BJ (cell line): Measurements from ENCODE around the gene IER5L. TPM values are rescaled to one million over a fixed set of nuclear protein-coding genes. Genes with fewer than 3 reads are reported as not detected.

Source experiments
- CTCF ChIA-PET: fragments of 350-600 bp; formaldehyde crosslinking; extraction: SDS; loops from one replicate; lab custom pipeline; 2021; ENCODE audit warnings: antibody characterized with exemption, inconsistent platforms; lab: Yijun Ruan, JAX
- POLR2A ChIA-PET: fragments of 300-600 bp; sonication (Branson Sonifier 250); formaldehyde crosslinking; extraction: SDS; loops from one replicate; lab custom pipeline; 2021; ENCODE audit warnings: antibody characterized with exemption; lab: Charles Lee
- DNase-seq: peaks from one replicate; pipeline ENCODE4 v3.0.0-alpha.2; 2011; ENCODE audit warnings: low read depth
- H3K27me3 ChIP-seq: 2 replicates; pipeline ENCODE4 v1.6.0; 2011; ENCODE audit warnings: low read length; ENCODE audit not compliant: control insufficient read depth, insufficient read depth
- H3K36me3 ChIP-seq: 2 replicates; pipeline ENCODE4 v1.5.1; 2011; ENCODE audit warnings: low read length; ENCODE audit not compliant: control insufficient read depth, insufficient read depth
- H3K4me3 ChIP-seq: 2 replicates; pipeline ENCODE4 v1.5.1; 2011; ENCODE audit warnings: low read depth, mild to moderate bottlenecking, control low read depth, low read length
- polyA plus RNA-seq: library from polyadenylated mRNA; depleted of rRNA; stranded (reverse); fragments of >200 nt; gene quantifications from 2 replicates; pipeline ENCODE4 v1.2.3, GENCODE V29; 2011
- TF ChIP-seq, protein P1 (sequence below): IDR thresholded peaks from 2 replicates; pipeline ENCODE4 v1.5.1; 2011; ENCODE audit warnings: low read depth, mild to moderate bottlenecking, control low read depth, inconsistent platforms, low read length, moderate library complexity; ENCODE audit not compliant: insufficient read depth

The IER5L gene
- polyA plus RNA-seq, 1 experiment = 8.7 TPM

GRCh38 chr9:129170229-129170628 is 7.8 kb downstream of the IER5L start:
- ChIA-PET POLR2A (no interaction called here), CTCF (interaction anchor here (0.6 to 16.1 kb wide), 4 partner anchors 18 to 68 kb away, joined by 3 to 335 read pairs (median 4); no protein-coding TSS in a partner anchor)
- Histone ChIP-seq H3K36me3 (no peaks in the 10 kb centered on the region), H3K4me3 (no peak overlapping the region), H3K27me3 (no peaks in the 10 kb centered on the region)
- DNase-seq = no peak
- TF ChIP-seq, protein P1, sequence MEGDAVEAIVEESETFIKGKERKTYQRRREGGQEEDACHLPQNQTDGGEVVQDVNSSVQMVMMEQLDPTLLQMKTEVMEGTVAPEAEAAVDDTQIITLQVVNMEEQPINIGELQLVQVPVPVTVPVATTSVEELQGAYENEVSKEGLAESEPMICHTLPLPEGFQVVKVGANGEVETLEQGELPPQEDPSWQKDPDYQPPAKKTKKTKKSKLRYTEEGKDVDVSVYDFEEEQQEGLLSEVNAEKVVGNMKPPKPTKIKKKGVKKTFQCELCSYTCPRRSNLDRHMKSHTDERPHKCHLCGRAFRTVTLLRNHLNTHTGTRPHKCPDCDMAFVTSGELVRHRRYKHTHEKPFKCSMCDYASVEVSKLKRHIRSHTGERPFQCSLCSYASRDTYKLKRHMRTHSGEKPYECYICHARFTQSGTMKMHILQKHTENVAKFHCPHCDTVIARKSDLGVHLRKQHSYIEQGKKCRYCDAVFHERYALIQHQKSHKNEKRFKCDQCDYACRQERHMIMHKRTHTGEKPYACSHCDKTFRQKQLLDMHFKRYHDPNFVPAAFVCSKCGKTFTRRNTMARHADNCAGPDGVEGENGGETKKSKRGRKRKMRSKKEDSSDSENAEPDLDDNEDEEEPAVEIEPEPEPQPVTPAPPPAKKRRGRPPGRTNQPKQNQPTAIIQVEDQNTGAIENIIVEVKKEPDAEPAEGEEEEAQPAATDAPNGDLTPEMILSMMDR = no peak

DNA sequence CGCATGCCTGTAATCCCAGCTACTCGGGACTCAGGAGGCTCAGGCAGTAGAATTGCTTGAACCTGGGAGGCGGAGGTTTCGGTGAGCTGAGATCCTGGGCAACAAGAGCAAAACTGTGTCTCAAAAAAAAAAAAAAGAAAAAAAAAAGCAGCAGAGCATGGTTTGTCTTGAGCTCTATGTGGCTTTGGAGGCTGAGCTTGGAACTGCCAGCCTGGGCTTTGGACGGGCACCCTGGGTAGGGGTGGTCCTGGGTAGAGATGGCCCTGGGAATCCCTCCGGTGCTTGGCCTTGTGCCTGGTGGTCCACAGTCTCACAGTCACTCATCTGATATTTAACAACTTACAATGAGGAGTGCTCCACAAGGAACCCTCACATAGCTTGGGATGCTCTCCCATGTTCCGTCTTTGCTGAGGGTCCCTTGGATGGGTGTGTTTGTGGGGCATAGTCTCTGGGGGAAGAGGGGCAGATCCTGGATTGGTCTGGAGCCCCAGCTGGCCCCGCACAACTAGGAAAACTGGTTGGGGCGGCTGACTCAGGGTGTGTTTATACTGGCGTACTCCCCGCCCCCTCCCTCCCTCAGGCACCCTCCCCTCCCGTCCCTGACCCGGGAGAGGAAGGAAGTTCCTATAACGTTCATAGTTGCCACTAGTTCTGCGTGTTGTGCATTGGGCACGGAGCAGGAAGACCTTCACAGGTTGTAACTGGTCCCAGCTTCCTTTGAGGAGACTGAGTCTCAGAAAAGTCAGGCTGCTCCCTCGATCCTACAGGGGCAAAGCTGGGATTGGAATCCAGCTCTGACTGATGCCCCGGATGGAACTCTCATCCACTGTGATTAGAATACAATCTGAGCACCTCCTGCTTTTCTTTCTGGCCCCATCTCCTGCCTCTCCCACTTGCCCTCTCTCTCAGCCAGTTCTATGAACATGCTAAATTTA is 11.2 kb downstream of the IER5L start:
- H3K4me3 ChIP-seq = no peak overlapping the region
- ChIA-PET POLR2A (interaction anchor here (0.6 to 1.1 kb wide), 4 partner anchors 21 to 316 kb away, joined by 3 to 6 read pairs (median 3); no protein-coding TSS in a partner anchor), CTCF (interaction anchor here (0.6 to 16.1 kb wide), 5 partner anchors 16 to 1011 kb away, joined by 3 to 335 read pairs (median 4); no protein-coding TSS in a partner anchor)
- DNase-seq = no peak
- TF ChIP-seq, protein P1 = no peak
- H3K36me3 ChIP-seq = no peaks in the 10 kb centered on the region
- no peaks in the 10 kb centered on the region for H3K27me3 ChIP-seq

DNA sequence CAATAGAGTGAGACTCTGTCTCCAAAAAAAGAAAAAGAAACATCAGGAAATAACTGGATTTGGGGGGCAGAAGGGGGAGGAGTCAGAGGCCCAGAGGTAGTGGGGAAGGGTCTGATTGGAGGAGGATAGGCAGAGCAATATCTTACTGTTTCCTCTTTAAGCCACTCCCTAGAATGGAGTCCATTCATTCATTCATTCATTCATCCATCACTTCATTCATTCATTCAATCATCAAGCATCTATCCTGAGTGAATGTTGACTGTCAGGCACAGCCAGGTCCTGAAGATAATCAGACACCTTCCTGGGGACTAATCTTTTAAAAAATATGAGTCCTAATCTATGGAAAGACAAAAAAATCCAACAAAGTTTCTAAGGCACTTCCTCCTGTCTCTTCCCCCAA is 12.9 kb downstream of the IER5L start:
- ChIA-PET CTCF (interaction anchor here (1.4 to 16.1 kb wide), 3 partner anchors 8 to 26 kb away, joined by 3 to 335 read pairs (median 16); no protein-coding TSS in a partner anchor), POLR2A (no interaction called here)
- DNase-seq = no peak
- no peak overlapping the region for H3K4me3 ChIP-seq
- no peaks in the 10 kb centered on the region for H3K27me3 ChIP-seq
- TF ChIP-seq, protein P1 = no peak
- H3K36me3 ChIP-seq = no peaks in the 10 kb centered on the region

GRCh38 chr9:129164246-129164930 is 13.7 kb downstream of the IER5L start:
- CTCF ChIA-PET = interaction anchor here (1.8 to 16.1 kb wide), 2 partner anchors 9 to 25 kb away, joined by 16 to 335 read pairs; no protein-coding TSS in a partner anchor
- Histone ChIP-seq H3K36me3 (no peaks in the 10 kb centered on the region), H3K4me3 (no peak overlapping the region), H3K27me3 (no peaks in the 10 kb centered on the region)
- TF ChIP-seq, protein P1 = no peak
- no peak for DNase-seq
- POLR2A ChIA-PET = no interaction called here
